ENCODE measurements around the gene CHST11. TPM values are rescaled to one million over a fixed set of nuclear protein-coding genes. Genes with fewer than 3 reads are reported as not detected.

The CHST11 gene
- total and polyA plus RNA-seq, 3 donors from 2014 or later: 5.1 to 36.9 (median 23.9) TPM

GRCh38 chr12:104473374-104473983 lies 16.7 kb downstream of the CHST11 start:
- Histone ChIP-seq H3K27me3 (no peaks in the 10 kb centered on the region), H3K4me1 (peaks cover 8% of the 10 kb centered on the region), H3K27ac (no peak overlapping the region), H3K9me3 (no peaks in the 10 kb centered on the region), H3K36me3 (ENCODE audit: low read depth, missing control alignments) (no peaks in the 10 kb centered on the region), H3K4me3 (no peak overlapping the region)
- TF ChIP-seq CTCF (IDR thresholded peaks at IDR 0.05) (no peak), POLR2A (IDR thresholded peaks at IDR 0.05) (no peak)
- intact Hi-C loops (cut with DNase I; ENCODE audit: low total_unique reads): no loop called here
- WGBS, 2 donors: 63 to 69% methylated on average over 9 to 10 of the region's 10 CpGs
- no peak for DNase-seq

GRCh38 chr12:104475271-104475670 lies 18.5 kb downstream of the CHST11 start:
- H3K4me1 ChIP-seq: peaks cover 8% of the 10 kb centered on the region
- H3K27me3 ChIP-seq: no peaks in the 10 kb centered on the region
- WGBS, 2 donors: 68 to 81% methylated on average over 1 of the region's 1 CpG
- no peak overlapping the region for H3K27ac ChIP-seq
- intact Hi-C loops (cut with DNase I; ENCODE audit: low total_unique reads): no loop called here
- H3K36me3 ChIP-seq (ENCODE audit: low read depth, missing control alignments): no peaks in the 10 kb centered on the region
- no peak for DNase-seq
- H3K4me3 ChIP-seq: no peak overlapping the region
- TF ChIP-seq CTCF (IDR thresholded peaks at IDR 0.05): no peak
- no peaks in the 10 kb centered on the region for H3K9me3 ChIP-seq

GRCh38 chr12:104477510-104478390 lies 21.0 kb downstream of the CHST11 start:
- intact Hi-C loops (cut with DNase I; ENCODE audit: low total_unique reads): no loop called here
- peaks cover 8% of the 10 kb centered on the region for H3K4me1 ChIP-seq

GRCh38 chr12:104478396-104479122 lies 21.8 kb downstream of the CHST11 start:
- H3K4me1 ChIP-seq: no peaks in the 10 kb centered on the region
- H3K27me3 ChIP-seq: no peaks in the 10 kb centered on the region
- H3K36me3 ChIP-seq (ENCODE audit: low read depth, missing control alignments): no peaks in the 10 kb centered on the region
- WGBS, 2 donors: 66 to 74% methylated on average over 8 of the region's 8 CpGs
- DNase-seq: no peak
- H3K27ac ChIP-seq: no peak overlapping the region
- no peak overlapping the region for H3K4me3 ChIP-seq
- TF ChIP-seq CTCF (IDR thresholded peaks at IDR 0.05) (no peak), POLR2A (IDR thresholded peaks at IDR 0.05) (no peak)
- H3K9me3 ChIP-seq: no peaks in the 10 kb centered on the region
- intact Hi-C loops (cut with DNase I; ENCODE audit: low total_unique reads): no loop called here

More at GRCh38 chr12:104477510-104478390, 21.0 kb downstream of the CHST11 start:
- Histone ChIP-seq H3K4me3 (no peak overlapping the region), H3K27ac (no peak overlapping the region), H3K27me3 (no peaks in the 10 kb centered on the region), H3K36me3 (ENCODE audit: low read depth, missing control alignments) (no peaks in the 10 kb centered on the region), H3K9me3 (no peaks in the 10 kb centered on the region)
- no peak for DNase-seq
- TF ChIP-seq CTCF (IDR thresholded peaks at IDR 0.05): no peak
- WGBS, 2 donors: 82% methylated on average over 6 of the region's 6 CpGs
